Endothelial cell of umbilical vein (primary cell): ENCODE results near the gene FIZ1. TPM values are rescaled to one million over a fixed set of nuclear protein-coding genes. Genes with fewer than 3 reads are reported as not detected.

Experiments
- BruUV-seq: library from RNA; stranded (reverse); fragments of 400-500 nt; replicated peaks from 2 replicates; lab custom pipeline; 2021; lab: Mats Ljungman, UMichigan
- CTCF ChIA-PET: fragments of 300-600, 350-600 bp; sonication (Branson Sonifier 250); formaldehyde crosslinking; loops from one replicate; lab custom pipeline; 2021; ENCODE audit warnings: antibody characterized with exemption, inconsistent platforms; lab: Charles Lee
- POLR2A ChIA-PET: fragments of 300-600, 350-600 bp; sonication (Branson Sonifier 250); formaldehyde crosslinking; loops from one replicate; lab custom pipeline; 2021; ENCODE audit warnings: antibody characterized with exemption, inconsistent platforms; lab: Charles Lee
- DNase-seq: peaks from one replicate; pipeline ENCODE4 v3.0.0-alpha.2; 2011; ENCODE audit warnings: low read depth, low spot score
- FAIRE-seq: peaks from 2 replicates; lab custom pipeline; 2011; peaks lifted over from hg19 to GRCh38; lab: Jason Lieb, UNC
- H2AFZ ChIP-seq: 2 replicates; pipeline ENCODE4 v1.6.0; 2012; ENCODE audit warnings: low read depth, low read length, control low read depth, inconsistent platforms
- H3K27ac ChIP-seq: 2 replicates; pipeline ENCODE4 v1.5.1; 2011; ENCODE audit warnings: low read depth, mild to moderate bottlenecking, control low read depth, low read length, moderate library complexity; ENCODE audit not compliant: insufficient read depth
- H3K27me3 ChIP-seq, 2 experiments: 2 replicates each; pipeline versions ENCODE4 v1.6.0 to v1.6.1; 2011; ENCODE audit warnings: low read length in 2 of 2, mixed read lengths in 1 of 2; ENCODE audit not compliant: control insufficient read depth in 2 of 2, insufficient read depth in 2 of 2
- H3K36me3 ChIP-seq, 2 experiments: 2 replicates in 1 of 2; 3 replicates in 1 of 2; pipeline ENCODE4 v1.5.1; 2011; ENCODE audit warnings: low read length in 2 of 2, mild to moderate bottlenecking in 1 of 2, moderate library complexity in 1 of 2; ENCODE audit not compliant: control insufficient read depth in 2 of 2, insufficient read depth in 2 of 2; ENCODE audit errors: extremely low read depth in 1 of 2
- H3K4me1 ChIP-seq: 3 replicates; pipeline ENCODE4 v1.5.1; 2011; ENCODE audit warnings: mild to moderate bottlenecking, low read length; ENCODE audit not compliant: control insufficient read depth, insufficient read depth; ENCODE audit errors: extremely low read depth
- H3K4me2 ChIP-seq: 2 replicates; pipeline ENCODE4 v1.6.1; 2011; ENCODE audit warnings: low read length, control low read depth, mixed read lengths; ENCODE audit not compliant: insufficient read depth
- H3K4me3 ChIP-seq, 3 experiments: fragments of 200-600 bp in 1 of 3; sonication (generic), shearing (Covaris generic) in 1 of 3; replicated peaks in 1 of 3; 2 replicates each; pipeline ENCODE4 v1.5.1; 2011 to 2016; ENCODE audit warnings: control low read depth in 3 of 3, low read length in 3 of 3, mild to moderate bottlenecking in 2 of 3, inconsistent platforms in 1 of 3, low read depth in 1 of 3, moderate library complexity in 1 of 3; ENCODE audit not compliant: insufficient read depth in 1 of 3
- H3K79me2 ChIP-seq: 2 replicates; pipeline ENCODE4 v1.6.0; 2012; ENCODE audit warnings: low read length, inconsistent platforms; ENCODE audit not compliant: control insufficient read depth, insufficient read depth
- H3K9ac ChIP-seq: replicated peaks from 2 replicates; pipeline ENCODE3; 2011; ENCODE audit warnings: low read length, control low read depth; ENCODE audit not compliant: insufficient read depth; ENCODE audit errors: extremely low read depth
- H3K9me1 ChIP-seq: replicated peaks from 3 replicates; pipeline ENCODE4 v1.6.0; 2011; ENCODE audit warnings: mild to moderate bottlenecking, low read length; ENCODE audit not compliant: control insufficient read depth, insufficient read depth; ENCODE audit errors: extremely low read depth
- H3K9me3 ChIP-seq: replicated peaks from 2 replicates; pipeline ENCODE4 v1.5.1; 2012; ENCODE audit warnings: low read length, inconsistent platforms; ENCODE audit not compliant: control insufficient read depth, insufficient read depth
- H4K20me1 ChIP-seq: replicated peaks from 2 replicates; pipeline ENCODE3; 2011; ENCODE audit warnings: mild to moderate bottlenecking, low read length; ENCODE audit not compliant: control insufficient read depth, insufficient read depth; ENCODE audit errors: extremely low read depth
- CTCF ChIP-seq, 2 donors: IDR thresholded peaks; 1 replicate in 1 of 2; 2 replicates in 1 of 2; pipeline ENCODE4 v1.5.1; 2011; ENCODE audit warnings: low read length in 2 of 2, mild to moderate bottlenecking in 2 of 2, moderate library complexity in 2 of 2, control low read depth in 1 of 2, inconsistent platforms in 1 of 2, low read depth in 1 of 2; ENCODE audit not compliant: insufficient read depth in 1 of 2; ENCODE audit errors: extremely low read depth in 1 of 2
- EZH2 ChIP-seq: IDR thresholded peaks from 2 replicates; pipeline ENCODE4 v1.6.1; 2012; ENCODE audit warnings: borderline replicate concordance, low read depth, mild to moderate bottlenecking, moderate library complexity, low read length, inconsistent platforms; ENCODE audit not compliant: severe bottlenecking
- FOS ChIP-seq: IDR thresholded peaks from 2 replicates; pipeline ENCODE4 v1.6.1; 2011; ENCODE audit warnings: mild to moderate bottlenecking, low read length, moderate library complexity, borderline replicate concordance; ENCODE audit not compliant: insufficient read depth
- GATA2 ChIP-seq: IDR thresholded peaks from 2 replicates; pipeline ENCODE4 v1.7.0; 2011; ENCODE audit warnings: low read depth, mild to moderate bottlenecking, moderate library complexity, mixed read lengths, low read length; ENCODE audit not compliant: insufficient read length, insufficient read depth
- JUN ChIP-seq: IDR thresholded peaks from 2 replicates; pipeline ENCODE4 v1.6.1; 2011; ENCODE audit warnings: borderline replicate concordance, low read depth; ENCODE audit not compliant: insufficient read length, insufficient read depth
- MAX ChIP-seq: IDR thresholded peaks from 2 replicates; pipeline ENCODE4 v1.6.1; 2011; ENCODE audit not compliant: insufficient read depth, insufficient read length
- MYC ChIP-seq: IDR thresholded peaks from one replicate; pipeline ENCODE4 v1.6.1; 2011; ENCODE audit warnings: mild to moderate bottlenecking, low read depth, low read length
- POLR2A ChIP-seq: IDR thresholded peaks from 2 replicates; pipeline ENCODE4 v1.6.1; 2012; ENCODE audit warnings: low read depth, mild to moderate bottlenecking, control low read depth, low read length
- POLR2AphosphoS5 ChIP-seq: IDR thresholded peaks from 2 replicates; pipeline ENCODE4 v1.6.1; 2012; ENCODE audit warnings: low read depth, mild to moderate bottlenecking, control low read depth, low read length, moderate library complexity; ENCODE audit not compliant: insufficient read depth
- dilution Hi-C: fragments of 300-500 bp; cut with MboI; formaldehyde crosslinking; loops from one replicate; pipeline ENCODE4 v1.15.0; 2019; ENCODE audit warnings: low sequenced_read_pairs; ENCODE audit not compliant: extremely low pct_ligation_motif_present
- intact Hi-C: fragments of 100-400 bp; cut with micrococcal nuclease; formaldehyde crosslinking; loops from one replicate; pipeline ENCODE4 v1.10.0; 2022
- polyA plus RNA-seq, 4 experiments: library from polyadenylated mRNA; depleted of rRNA in 3 of 4; stranded (reverse) in 3 of 4; unstranded in 1 of 4; fragments of >200 nt; gene quantifications; 2 replicates each; pipeline versions ENCODE4 v1.2.1 to v1.2.3, GENCODE V29; 2011 to 2012; ENCODE audit warnings: missing spikeins in 1 of 4
- total RNA-seq: library from RNA; stranded (reverse); gene quantifications from 2 replicates; pipeline ENCODE4 v1.2.3, GENCODE V29; 2021

The FIZ1 gene
- total and polyA plus RNA-seq, 2 donors (not counting 3 experiments of a cell fraction or from before 2014, with no cell fraction given): 6.6 to 15.6 TPM

- Histone ChIP-seq H3K79me2 (peaks cover 23% of the 10 kb centered on the region), H4K20me1 (no peaks in the 10 kb centered on the region), H3K4me2 (no peak overlapping the region), H3K9ac (no peak overlapping the region), H3K9me1 (no peaks in the 10 kb centered on the region), H3K27ac (no peak overlapping the region), H3K4me1 (peaks cover 31% of the 10 kb centered on the region), H3K4me3 (no peak overlapping the region), H2AFZ (no peak overlapping the region), H3K36me3 (peaks cover 3 to 10% of the 10 kb centered on the region in 2 experiments), H3K27me3 (no peaks in the 10 kb centered on the region), H3K9me3 (no peaks in the 10 kb centered on the region)
- dilution Hi-C loops: no loop called here
- POLR2A ChIA-PET: no interaction called here
- no peak for DNase-seq
- FAIRE-seq: no peak
- TF ChIP-seq POLR2AphosphoS5: no peak
- TF ChIP-seq EZH2: no peak
- no peak for TF ChIP-seq POLR2A
- TF ChIP-seq MYC: no peak
- no peak for TF ChIP-seq CTCF (IDR thresholded peaks at IDR 0.05; ENCODE audit: extremely low read depth in 1 of 2, insufficient read depth in 1 of 2, low read depth in 1 of 2, low read length in 2 of 2)
- TF ChIP-seq GATA2: no peak
- no peak for TF ChIP-seq MAX
- TF ChIP-seq JUN: no peak
- no peak for TF ChIP-seq FOS
- BruUV-seq: no TSS peak
- CTCF ChIA-PET: no interaction called here
- intact Hi-C loops: no loop called here
These were observed 46.2 kb upstream of the FIZ1 start for GRCh38 chr19:55645512-55645881.
